Mesothelial cell of epicardium (in vitro differentiated cells): ENCODE data around the gene AOC1. TPM values are rescaled to one million over a fixed set of nuclear protein-coding genes. Genes with fewer than 3 reads are reported as not detected.

Experiments
- DNase-seq, 2 experiments: peaks; one replicate each; pipeline ENCODE4 v3.0.0; 2021; ENCODE audit warnings: low spot score in 2 of 2; ENCODE audit not compliant: unreplicated experiment in 2 of 2
- H3K27ac Mint-ChIP-seq: 2 replicates; pipeline ENCODE4 v1.8.0; 2021; ENCODE audit warnings: mixed read lengths
- H3K27me3 Mint-ChIP-seq: 2 replicates; pipeline ENCODE4 v1.8.0; 2021; ENCODE audit warnings: low read depth, mixed read lengths
- H3K36me3 Mint-ChIP-seq: 2 replicates; pipeline ENCODE4 v1.8.0; 2021; ENCODE audit warnings: mixed read lengths
- H3K4me1 Mint-ChIP-seq: 2 replicates; pipeline ENCODE4 v1.8.0; 2021; ENCODE audit warnings: mixed read lengths
- H3K4me3 Mint-ChIP-seq: 2 replicates; pipeline ENCODE4 v1.8.0; 2021; ENCODE audit warnings: mild to moderate bottlenecking, moderate library complexity, mixed read lengths
- H3K9me3 Mint-ChIP-seq: 2 replicates; pipeline ENCODE4 v1.8.0; 2021; ENCODE audit warnings: mixed read lengths
- total RNA-seq: library from RNA; stranded (reverse); gene quantifications from 3 replicates; pipeline ENCODE4 v1.2.1, GENCODE V29; 2021
- TF ChIP-seq, protein P1 (sequence below): fragments of 200-600 bp; sonication (generic); IDR thresholded peaks from one replicate; pipeline ENCODE4 v1.5.0; 2021; ENCODE audit warnings: antibody characterized with exemption; ENCODE audit not compliant: unreplicated experiment

The AOC1 gene
- total RNA-seq, 1 donor from 2014 or later = not detected

DNA sequence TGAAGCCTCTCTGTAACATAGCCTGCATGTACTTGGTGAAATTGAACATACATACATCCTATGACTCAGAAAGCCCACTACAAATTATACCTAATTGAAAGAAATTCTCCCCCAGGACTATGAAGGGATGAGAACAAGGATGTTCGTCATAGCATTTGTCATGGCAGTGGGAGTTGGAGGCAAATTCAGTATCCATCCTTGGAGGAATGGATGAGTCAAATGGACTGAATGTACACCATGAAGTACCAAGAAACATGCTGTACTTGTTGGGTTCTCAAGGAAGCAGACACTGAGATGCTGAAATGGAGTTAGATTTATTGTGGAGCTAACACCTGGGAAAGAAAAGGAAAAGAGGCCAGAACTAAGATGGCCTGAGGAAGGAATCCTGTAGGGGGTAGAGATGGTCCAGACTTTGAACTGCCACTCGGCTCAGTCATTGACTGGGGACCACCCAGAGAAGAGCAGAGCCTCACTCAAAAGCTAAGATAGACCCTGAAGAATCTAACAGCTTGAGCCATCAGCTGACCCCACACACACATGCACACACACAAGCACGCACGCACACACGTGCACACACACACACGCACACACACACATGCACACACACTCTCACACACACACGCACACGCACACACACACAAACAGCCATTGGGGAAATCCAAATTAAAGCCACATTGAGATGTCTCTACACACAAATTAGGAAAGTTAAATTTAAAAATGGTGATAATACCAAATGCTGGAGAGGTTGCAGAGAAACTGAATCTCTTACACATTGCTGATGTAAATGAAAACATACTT lies 22.3 kb downstream of the AOC1 start:
- H3K36me3 Mint-ChIP-seq = no peaks in the 10 kb centered on the region
- no peak overlapping the region for H3K4me3 Mint-ChIP-seq
- no peak for DNase-seq
- peaks cover 38% of the 10 kb centered on the region for H3K27me3 Mint-ChIP-seq
- TF ChIP-seq, protein P1, sequence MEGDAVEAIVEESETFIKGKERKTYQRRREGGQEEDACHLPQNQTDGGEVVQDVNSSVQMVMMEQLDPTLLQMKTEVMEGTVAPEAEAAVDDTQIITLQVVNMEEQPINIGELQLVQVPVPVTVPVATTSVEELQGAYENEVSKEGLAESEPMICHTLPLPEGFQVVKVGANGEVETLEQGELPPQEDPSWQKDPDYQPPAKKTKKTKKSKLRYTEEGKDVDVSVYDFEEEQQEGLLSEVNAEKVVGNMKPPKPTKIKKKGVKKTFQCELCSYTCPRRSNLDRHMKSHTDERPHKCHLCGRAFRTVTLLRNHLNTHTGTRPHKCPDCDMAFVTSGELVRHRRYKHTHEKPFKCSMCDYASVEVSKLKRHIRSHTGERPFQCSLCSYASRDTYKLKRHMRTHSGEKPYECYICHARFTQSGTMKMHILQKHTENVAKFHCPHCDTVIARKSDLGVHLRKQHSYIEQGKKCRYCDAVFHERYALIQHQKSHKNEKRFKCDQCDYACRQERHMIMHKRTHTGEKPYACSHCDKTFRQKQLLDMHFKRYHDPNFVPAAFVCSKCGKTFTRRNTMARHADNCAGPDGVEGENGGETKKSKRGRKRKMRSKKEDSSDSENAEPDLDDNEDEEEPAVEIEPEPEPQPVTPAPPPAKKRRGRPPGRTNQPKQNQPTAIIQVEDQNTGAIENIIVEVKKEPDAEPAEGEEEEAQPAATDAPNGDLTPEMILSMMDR = no peak
- H3K4me1 Mint-ChIP-seq = peaks cover 8% of the 10 kb centered on the region
- H3K9me3 Mint-ChIP-seq = peaks cover 12% of the 10 kb centered on the region
- H3K27ac Mint-ChIP-seq = no peak overlapping the region

DNA sequence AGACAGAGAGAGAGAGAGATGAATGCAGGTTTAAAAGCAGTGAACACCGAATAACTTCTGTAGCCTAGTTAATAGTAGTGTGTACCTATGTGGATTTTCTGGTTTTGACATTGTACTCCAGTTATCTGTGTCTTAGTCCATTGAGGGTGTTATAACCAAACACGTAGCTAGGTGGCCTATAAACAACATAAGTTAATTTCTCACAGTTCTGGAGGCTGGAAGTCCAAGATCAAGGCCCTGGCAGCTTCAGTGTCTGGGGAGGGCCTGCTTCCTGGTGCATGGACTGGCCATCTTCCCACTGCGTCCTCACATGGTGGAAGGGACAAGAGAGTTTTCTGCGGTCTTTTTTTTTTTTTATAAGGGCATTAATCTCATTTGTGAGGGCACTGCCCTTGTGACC lies 23.5 kb downstream of the AOC1 start:
- DNase-seq = no peak
- Mint-ChIP-seq H3K4me3 (no peak overlapping the region), H3K27me3 (peaks cover 42% of the 10 kb centered on the region), H3K27ac (no peak overlapping the region), H3K4me1 (peaks cover 8% of the 10 kb centered on the region), H3K9me3 (peaks cover 22% of the 10 kb centered on the region), H3K36me3 (peaks cover under 1% of the 10 kb centered on the region)
- TF ChIP-seq, protein P1 = peak; percentile 36

DNA sequence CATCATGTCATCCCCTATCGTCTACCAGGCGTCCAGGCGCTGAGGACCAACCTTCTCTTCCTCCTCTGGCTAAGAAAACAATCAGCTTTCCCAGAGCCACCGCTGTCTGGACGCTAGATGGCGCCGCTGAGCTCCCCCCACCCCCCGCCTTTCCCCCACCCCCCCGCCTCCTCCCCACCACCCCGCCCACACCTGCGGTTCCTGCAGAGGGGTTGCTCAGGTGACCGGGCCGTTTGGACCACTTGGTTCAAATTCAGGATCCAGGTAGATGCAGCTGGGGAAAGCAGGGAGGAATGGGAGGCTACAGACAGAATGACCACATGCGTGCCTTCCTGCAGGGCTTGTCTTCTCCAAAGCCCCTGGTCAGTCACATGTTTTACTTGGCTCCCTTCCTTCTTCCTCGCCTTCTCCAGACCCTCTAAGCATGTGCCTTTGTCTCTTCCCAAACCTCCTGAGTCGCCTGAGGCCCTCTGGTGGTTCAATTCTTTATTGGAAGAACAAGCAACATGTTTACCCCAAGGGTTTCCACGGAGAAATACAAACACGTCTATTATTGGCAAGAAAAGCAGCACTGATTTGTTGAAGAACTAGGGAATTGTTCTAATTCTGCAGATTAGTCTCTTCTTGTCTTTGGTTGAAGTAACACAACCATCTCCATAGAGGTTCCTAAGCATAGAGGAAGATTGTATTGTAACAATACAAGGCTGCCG lies 24.7 kb downstream of the AOC1 start:
- TF ChIP-seq, protein P1 = peak; percentile 36
- H3K4me3 Mint-ChIP-seq = peak overlapping the region; percentile 22
- peaks cover 8% of the 10 kb centered on the region for H3K4me1 Mint-ChIP-seq
- peaks cover 22% of the 10 kb centered on the region for H3K9me3 Mint-ChIP-seq
- DNase-seq = peak; percentile 45 to 67
- H3K27me3 Mint-ChIP-seq = peaks cover 40% of the 10 kb centered on the region
- H3K36me3 Mint-ChIP-seq = peaks cover 3% of the 10 kb centered on the region
- H3K27ac Mint-ChIP-seq = peak overlapping the region; percentile 7

DNA sequence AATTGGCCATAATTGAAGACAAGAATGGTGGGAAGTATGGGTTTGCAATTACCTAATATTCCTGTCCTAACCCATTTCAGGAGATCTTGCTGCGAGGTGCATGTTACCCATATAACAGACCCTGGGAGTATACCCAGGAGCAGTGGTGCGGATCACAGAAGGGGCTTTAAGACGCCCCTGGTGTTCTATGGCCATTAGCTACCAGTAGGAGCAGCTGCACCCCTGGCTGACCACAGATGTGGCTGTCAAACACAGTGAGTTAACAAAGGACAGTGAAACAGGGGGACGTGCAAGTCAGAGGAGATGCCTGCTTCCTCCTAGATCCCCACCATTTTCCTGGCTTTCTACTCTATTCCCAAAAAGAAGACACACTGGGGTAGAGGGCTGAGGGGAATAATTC lies 25.2 kb downstream of the AOC1 start:
- H3K27ac Mint-ChIP-seq = peak overlapping the region; percentile 32
- H3K4me3 Mint-ChIP-seq = no peak overlapping the region
- peaks cover 8% of the 10 kb centered on the region for H3K4me1 Mint-ChIP-seq
- peaks cover 43% of the 10 kb centered on the region for H3K27me3 Mint-ChIP-seq
- H3K36me3 Mint-ChIP-seq = peaks cover 3% of the 10 kb centered on the region
- peaks cover 26% of the 10 kb centered on the region for H3K9me3 Mint-ChIP-seq
- TF ChIP-seq, protein P1 = no peak
- no peak for DNase-seq

DNA sequence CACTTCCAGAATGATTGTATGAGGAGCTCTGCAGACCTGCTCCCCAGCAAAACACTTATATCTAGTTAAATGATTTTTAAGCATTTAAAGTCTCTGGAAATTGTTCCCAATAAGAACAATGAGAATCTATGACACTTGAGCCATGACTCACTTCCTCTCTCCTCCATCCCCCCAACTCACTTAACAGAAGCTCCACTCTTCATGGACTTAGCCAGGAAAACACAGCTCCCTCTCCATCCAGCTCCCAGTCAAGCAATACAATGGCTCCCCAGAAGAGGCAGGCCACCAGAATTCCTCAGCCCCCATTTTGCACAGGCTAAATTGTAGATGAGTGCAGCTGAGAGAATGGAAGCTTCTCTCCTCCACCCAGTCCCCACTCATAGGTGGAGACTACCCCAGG lies 27.0 kb downstream of the AOC1 start:
- Mint-ChIP-seq H3K9me3 (peaks cover 40% of the 10 kb centered on the region), H3K4me3 (no peak overlapping the region), H3K27ac (no peak overlapping the region), H3K27me3 (peaks cover 42% of the 10 kb centered on the region), H3K4me1 (peaks cover 8% of the 10 kb centered on the region), H3K36me3 (peaks cover 3% of the 10 kb centered on the region)
- TF ChIP-seq, protein P1 = no peak
- DNase-seq = no peak
